Activated CD8-positive, alpha-beta memory T cell treated with anti-CD3 and anti-CD28 coated beads, Interleukin-2, amount 50 U/mL, for 24 hours (primary cell): ENCODE measurements around the gene SNU13.
"Not testable (repeated sequence)": the region's sequence is repeated elsewhere in the genome, so short reads cannot be mapped to it uniquely, and the experiment has no call there.

Experiments used
- DNase-seq: peaks from one replicate; pipeline ENCODE4 v3.0.0-alpha.2; 2020; ENCODE audit errors: extremely low read depth

SNU13 gene

GRCh38 chr22:41688365-41689211, at the start of gene SNU13:
SNU13 (minus strand) TSS chr22:41688867; CDS start chr22:41688796, 71 bp downstream.
- DNase-seq = peak; percentile 80

DNA sequence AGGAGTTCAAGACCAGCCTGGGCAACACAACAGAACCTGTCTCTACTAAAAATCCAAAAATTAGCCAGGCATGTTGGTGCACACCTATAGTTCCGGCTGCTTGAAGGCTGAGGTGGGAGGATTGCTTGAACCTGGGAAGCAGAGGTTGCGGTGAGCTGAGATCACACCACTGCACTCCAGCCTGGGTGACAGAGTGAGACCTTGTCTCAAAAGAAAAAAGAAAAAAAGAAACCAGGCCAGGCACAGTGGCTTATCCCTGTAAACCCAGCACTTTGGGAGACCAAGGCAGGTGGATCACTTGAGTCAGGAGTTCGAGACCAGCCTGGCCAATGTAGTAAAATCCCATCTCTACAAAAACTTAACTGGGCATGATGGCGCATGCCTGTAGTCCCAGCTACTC, 44.6 kb upstream of the SNU13 start:
- DNase-seq = not testable (repeated sequence)

GRCh38 chr22:41732096-41732772, 43.6 kb upstream of the SNU13 start:
- no peak for DNase-seq

GRCh38 chr22:41731609-41732008, 42.9 kb upstream of the SNU13 start:
- no peak for DNase-seq

GRCh38 chr22:41725510-41726110, 36.9 kb upstream of the SNU13 start:
- DNase-seq = no peak

DNA sequence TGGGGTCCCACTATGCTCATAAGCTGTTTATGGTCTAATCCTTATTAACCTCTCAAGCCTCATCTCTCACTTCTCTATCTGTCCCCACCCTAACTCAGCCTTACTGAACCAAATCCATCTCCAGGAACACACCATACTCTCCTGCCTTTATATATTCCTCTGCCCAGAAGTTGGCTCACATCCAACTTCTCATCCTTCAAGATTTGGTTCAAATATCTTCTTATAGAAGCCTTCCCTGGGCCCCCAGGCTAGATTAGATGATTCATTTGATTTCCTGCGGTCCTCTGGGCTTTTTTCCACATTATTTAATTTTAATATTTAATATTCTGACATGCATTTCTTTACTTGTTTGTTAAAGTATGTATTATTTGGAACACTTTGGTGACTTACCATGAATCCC, 33.8 kb upstream of the SNU13 start:
- no peak for DNase-seq

DNA sequence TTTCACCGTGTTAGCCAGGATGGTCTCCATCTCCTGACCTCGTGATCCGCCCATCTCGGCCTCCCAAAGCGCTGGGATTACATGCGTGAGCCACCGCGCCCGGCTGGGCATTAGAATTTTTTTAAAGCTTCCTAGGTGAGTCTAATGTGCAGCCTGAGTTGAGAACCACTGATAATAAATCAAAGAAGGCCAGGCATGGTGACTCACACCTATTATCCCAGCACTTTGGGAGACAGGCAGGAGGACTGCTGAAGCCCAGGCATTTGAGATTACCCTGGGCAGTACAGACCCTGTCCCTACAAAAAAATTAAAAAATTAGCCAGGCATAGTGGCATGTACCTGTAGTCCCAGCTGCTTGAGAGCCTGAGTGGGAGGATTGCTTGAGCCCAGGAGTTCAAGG, 24.3 kb upstream of the SNU13 start:
- no peak for DNase-seq

GRCh38 chr22:41709341-41709740, 20.7 kb upstream of the SNU13 start:
- DNase-seq = no peak

DNA sequence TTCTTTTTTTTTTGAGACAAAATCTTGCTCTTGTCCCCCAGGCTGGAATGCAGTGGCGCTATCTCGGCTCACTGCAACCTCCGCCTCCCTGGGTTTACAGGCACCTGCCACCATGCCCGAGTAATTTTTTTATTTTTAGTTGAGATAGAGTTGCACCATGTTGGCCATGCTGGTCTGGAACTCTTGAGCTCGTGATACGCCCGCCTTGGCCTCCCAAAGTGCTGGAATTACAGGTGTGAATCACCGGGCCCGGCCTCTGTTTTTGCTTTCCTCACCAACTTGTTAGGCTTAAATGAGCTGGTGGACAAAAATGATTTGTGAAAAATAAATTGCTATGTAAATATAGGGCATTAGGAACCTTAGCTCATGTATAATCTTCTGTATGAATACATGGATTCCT, 14.1 kb upstream of the SNU13 start:
- no peak for DNase-seq

DNA sequence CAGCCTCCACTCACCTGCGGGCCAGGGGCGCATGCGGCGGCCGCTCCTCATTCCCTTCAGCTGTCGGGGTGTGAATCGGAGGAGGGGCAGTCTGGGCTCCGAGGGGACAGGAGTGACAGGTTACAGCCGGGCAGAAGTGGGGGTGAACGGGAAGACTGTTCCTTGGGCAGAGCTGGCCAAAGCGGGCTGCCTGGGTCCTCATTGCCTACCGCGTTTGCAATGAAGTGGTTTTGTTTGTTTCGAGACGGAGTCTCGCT, 11.4 kb upstream of the SNU13 start:
- no peak for DNase-seq

DNA sequence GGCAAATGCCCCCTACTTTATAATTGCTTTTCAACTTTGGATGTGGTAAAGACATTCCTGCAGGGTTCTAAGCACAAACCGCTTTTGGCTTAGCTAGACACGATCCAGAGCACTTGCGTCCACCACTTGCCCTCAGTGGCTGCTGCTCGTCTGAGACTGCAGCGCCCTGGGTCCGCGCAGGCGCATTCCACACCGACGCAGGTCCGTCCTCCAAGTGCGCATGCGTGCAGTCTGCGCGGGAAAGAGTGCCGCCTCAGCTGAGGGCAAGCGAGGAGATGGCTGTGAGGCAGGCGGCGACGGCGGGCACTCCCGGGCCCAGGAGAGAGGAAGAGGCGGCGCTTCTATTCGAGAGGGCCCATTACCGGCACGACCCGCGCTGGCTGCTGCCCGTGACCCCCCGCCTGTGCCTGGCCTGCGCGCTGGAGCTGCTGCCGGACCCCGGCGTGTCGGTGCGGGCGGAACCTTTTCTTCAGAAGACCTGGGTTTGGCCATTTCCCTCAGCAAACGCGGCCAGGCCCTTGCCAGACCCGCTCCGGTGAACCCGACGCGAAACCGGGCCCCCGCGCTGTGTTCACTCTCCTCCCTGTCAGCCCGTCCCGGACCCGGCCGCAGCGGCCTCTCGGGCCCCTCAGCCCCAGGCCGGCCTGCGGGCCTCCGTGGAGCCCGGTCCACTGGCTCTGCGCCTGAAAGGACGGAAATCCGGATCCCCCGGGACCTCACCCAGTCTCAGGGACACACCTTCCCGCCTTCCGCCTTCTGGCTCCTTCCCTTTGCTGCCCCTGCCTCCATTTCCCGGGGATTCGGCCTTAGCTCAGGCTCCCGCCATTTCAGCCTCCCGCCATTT, 10.8 kb upstream of the SNU13 start, which contains the start of gene MEI1:
MEI1 (plus strand) TSS at position 240 of the 844 bp plus-strand sequence; CDS start at position 276, 36 bp downstream.
- peak; percentile 75 for DNase-seq

DNA sequence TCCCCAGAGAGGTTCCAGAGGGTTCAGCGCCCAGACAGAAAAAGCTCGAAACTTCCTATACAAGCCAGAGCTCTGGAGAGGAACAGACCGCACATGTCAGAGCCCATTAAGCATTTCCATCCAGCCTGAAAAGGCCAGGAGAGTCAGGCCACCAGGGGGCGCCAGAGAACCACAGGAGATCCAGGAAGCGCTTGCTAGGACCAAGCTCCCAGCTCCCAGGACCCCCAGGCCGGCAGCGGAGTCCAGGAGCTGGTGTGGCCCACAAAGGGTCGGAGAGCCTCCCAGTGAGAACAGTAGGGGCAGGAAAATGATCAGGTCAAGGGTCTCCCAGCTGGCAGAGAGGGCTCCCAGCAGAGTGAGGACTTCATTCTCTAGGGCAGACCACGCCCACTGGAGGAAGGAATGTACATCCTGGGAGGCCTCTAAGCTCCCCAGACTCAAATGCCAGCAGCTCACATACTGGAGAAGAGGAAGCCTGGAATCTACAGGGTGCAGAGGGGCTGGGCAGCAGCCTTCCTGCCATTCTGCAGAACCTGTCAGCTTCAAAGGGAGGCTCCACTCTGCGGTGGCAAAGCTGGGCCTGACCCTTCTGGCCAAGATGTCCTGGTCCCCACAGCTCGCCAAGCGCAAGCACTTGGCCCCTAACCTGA, 8.6 kb upstream of the SNU13 start:
- peak; percentile 86 for DNase-seq

DNA sequence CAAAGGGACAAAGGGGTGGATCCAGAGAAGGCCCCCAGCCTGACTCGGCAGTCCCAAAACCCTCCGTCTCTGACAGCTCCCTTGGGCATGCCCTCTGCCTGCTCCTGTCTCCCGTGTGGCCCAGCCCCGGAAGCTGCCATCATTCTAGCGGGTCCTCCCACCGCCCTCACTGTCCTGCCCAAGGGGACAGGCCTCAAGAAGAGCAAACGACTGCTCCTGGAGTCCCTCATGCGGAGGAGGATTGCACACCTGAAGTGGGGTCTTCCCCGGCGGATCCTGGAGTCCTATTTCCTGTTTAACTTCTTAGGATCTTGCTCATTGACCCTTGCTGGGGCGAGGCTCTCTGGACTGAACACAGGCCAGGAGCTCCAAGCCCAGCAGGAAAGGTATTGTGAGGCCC, 8.0 kb upstream of the SNU13 start:
- DNase-seq = no peak

- DNase-seq = no peak
Measured at GRCh38 chr22:41695211-41695610, 6.5 kb upstream of the SNU13 start.

- no peak for DNase-seq
Measured at GRCh38 chr22:41690476-41690875, 1.8 kb upstream of the SNU13 start.

GRCh38 chr22:41687901-41688364, 734 bp downstream of the SNU13 start:
- no peak for DNase-seq

DNA sequence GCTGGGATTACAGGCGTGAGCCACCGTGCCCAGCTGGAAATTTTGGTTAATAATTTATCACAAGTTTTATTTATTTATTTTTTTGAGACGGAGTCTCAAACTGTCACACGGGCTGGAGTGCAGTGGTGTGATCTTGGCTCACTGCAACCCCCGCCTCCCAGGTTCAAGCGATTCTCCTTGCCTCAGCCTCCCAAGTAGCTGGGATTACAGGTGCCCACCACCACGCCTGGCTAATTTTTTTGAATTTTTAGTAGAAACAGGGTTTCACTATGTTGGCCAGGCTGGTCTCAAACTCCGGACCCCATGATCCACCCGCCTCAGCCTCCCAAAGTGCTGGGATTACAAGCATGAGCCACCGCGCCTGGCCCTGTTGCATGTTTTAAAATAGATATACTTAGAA, 1.8 kb downstream of the SNU13 start:
- DNase-seq = not testable (repeated sequence)

- DNase-seq = no peak
Measured at GRCh38 chr22:41684194-41684593, 4.5 kb downstream of the SNU13 start.

- no peak for DNase-seq
Measured at GRCh38 chr22:41683616-41684015, 5.1 kb downstream of the SNU13 start.

DNA sequence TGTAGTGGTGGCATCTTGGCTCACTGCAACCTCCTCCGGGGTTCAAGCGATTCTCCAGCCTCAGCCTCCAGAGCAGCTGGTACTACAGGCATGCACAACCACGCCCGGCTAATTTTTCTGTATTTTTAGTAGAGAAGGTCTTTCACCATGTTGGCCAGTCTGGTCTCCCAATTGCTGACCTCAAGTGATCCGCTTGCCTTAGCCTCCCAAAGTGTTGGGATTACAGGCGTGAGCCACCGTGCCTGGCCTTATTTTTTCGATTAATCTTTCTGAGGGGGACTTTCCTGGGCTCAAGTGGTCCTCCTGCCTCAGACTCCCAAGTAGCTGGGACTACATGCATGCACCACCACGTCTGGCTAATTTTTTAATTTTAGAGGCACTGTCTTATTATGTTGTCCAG, 5.6 kb downstream of the SNU13 start:
- DNase-seq = no peak

- DNase-seq = peak; percentile 82
Measured at GRCh38 chr22:41682033-41682807, 6.4 kb downstream of the SNU13 start.
